A549 (cell line): ENCODE measurements around the gene DYSF. TPM values are rescaled to one million over a fixed set of nuclear protein-coding genes. Genes with fewer than 3 reads are reported as not detected.
"Not testable (repeated sequence)": the region's sequence is repeated elsewhere in the genome, so short reads cannot be mapped to it uniquely, and the experiment has no call there.

Experiments used
- ATAC-seq, 2 experiments: fragments of 200-7000 bp in 1 of 2; fragments of >200 bp in 1 of 2; cut with Nextera tagmentation in 1 of 2; cut with Tn5 transposase in 1 of 2; 3 replicates each; pipeline versions ENCODE4 v1.8.0 to v1.9.1; 2018 to 2020; ENCODE audit warnings: mild to moderate bottlenecking in 1 of 2, moderate library complexity in 1 of 2
- CTCF ChIA-PET: fragments of 300-600 bp; sonication (Branson Sonifier 250); formaldehyde crosslinking; extraction: SDS; loops from one replicate; lab custom pipeline; 2021; ENCODE audit warnings: antibody characterized with exemption, inconsistent platforms; lab: Yijun Ruan, JAX
- POLR2A ChIA-PET: fragments of 350-600 bp; formaldehyde crosslinking; extraction: SDS; loops from one replicate; lab custom pipeline; 2021; ENCODE audit warnings: antibody characterized with exemption, inconsistent platforms; lab: Yijun Ruan, JAX
- DNase-seq, 2 experiments: peaks; one replicate each; pipeline versions ENCODE4 v3.0.0 to v3.0.0-alpha.2; 2011 to 2016; ENCODE audit warnings: low read depth in 1 of 2, low spot score in 1 of 2
- FAIRE-seq: peaks from 2 replicates; lab custom pipeline; 2011; peaks lifted over from hg19 to GRCh38; lab: Jason Lieb, UNC
- H3K27ac ChIP-seq, 2 experiments: fragments of >200 bp; sonication (Bioruptor Twin); formaldehyde crosslinking; 3 replicates each; pipeline ENCODE4 v1.5.1; 2016 to 2017
- H3K4me1 ChIP-seq: fragments of >200 bp; sonication (Bioruptor Twin); formaldehyde crosslinking; 3 replicates; pipeline ENCODE4 v1.6.1; 2016
- H3K4me2 ChIP-seq: fragments of >200 bp; sonication (Bioruptor Twin); formaldehyde crosslinking; 3 replicates; pipeline ENCODE4 v1.6.1; 2016
- H3K4me3 ChIP-seq: fragments of >200 bp; sonication (Bioruptor Twin); formaldehyde crosslinking; 3 replicates; pipeline ENCODE4 v1.5.1; 2016
- H3K9me3 ChIP-seq: fragments of >200 bp; sonication (Bioruptor Twin); formaldehyde crosslinking; 3 replicates; pipeline ENCODE4 v1.6.1; 2016
- CHD2 ChIP-seq: fragments of 150-350 bp; IDR thresholded peaks from 2 replicates; pipeline ENCODE4 v1.6.1; 2014; ENCODE audit warnings: low read length; ENCODE audit not compliant: partially characterized antibody
- CHD4 ChIP-seq: fragments of 200-600 bp; sonication (generic); IDR thresholded peaks from 2 replicates; pipeline ENCODE4 v1.6.1; 2016; ENCODE audit warnings: antibody characterized with exemption, mild to moderate bottlenecking, borderline replicate concordance
- FOSB ChIP-seq: fragments of 250-450 bp; sonication (Bioruptor Pico); IDR thresholded peaks from 2 replicates; pipeline ENCODE4 v1.5.0; 2020; ENCODE audit warnings: mild to moderate bottlenecking, moderate library complexity
- FOSL2 ChIP-seq, 2 experiments: fragments of 450-650 bp in 1 of 2; fragments of >200 bp in 1 of 2; sonication (Bioruptor Twin) in 1 of 2; formaldehyde crosslinking; IDR thresholded peaks; 2 replicates each; pipeline versions ENCODE4 v1.5.0 to v1.6.1; 2016 to 2020; ENCODE audit warnings: mild to moderate bottlenecking in 1 of 2, moderate library complexity in 1 of 2
- FOXS1 ChIP-seq: fragments of 250-450 bp; sonication (Bioruptor Pico); IDR thresholded peaks from 2 replicates; pipeline ENCODE4 v1.5.0; 2020; ENCODE audit warnings: mild to moderate bottlenecking, moderate library complexity
- HOXA7 ChIP-seq: fragments of 250-450 bp; sonication (Bioruptor Pico); IDR thresholded peaks from 2 replicates; pipeline ENCODE4 v1.5.0; 2020; ENCODE audit warnings: mild to moderate bottlenecking, moderate library complexity
- HOXB13 ChIP-seq: fragments of 250-450 bp; sonication (Bioruptor Pico); IDR thresholded peaks from 2 replicates; pipeline ENCODE4 v1.5.0; 2020; ENCODE audit warnings: low read depth, mild to moderate bottlenecking, moderate library complexity
- HOXB5 ChIP-seq: fragments of 250-450 bp; sonication (Bioruptor Pico); IDR thresholded peaks from 2 replicates; pipeline ENCODE4 v1.5.0; 2020; ENCODE audit warnings: mild to moderate bottlenecking, moderate library complexity
- JUN ChIP-seq, 2 experiments: fragments of >200 bp; sonication (Bioruptor Twin); formaldehyde crosslinking; IDR thresholded peaks; 2 replicates in 1 of 2; 3 replicates in 1 of 2; pipeline ENCODE4 v1.6.1; 2016 to 2017
- KDM5A ChIP-seq: fragments of 200-600 bp; sonication (generic); IDR thresholded peaks from 2 replicates; pipeline ENCODE4 v1.6.1; 2016; ENCODE audit warnings: antibody characterized with exemption, mild to moderate bottlenecking
- NPAS2 ChIP-seq: fragments of 250-450 bp; sonication (Bioruptor Pico); IDR thresholded peaks from 2 replicates; pipeline ENCODE4 v1.8.0; 2022; ENCODE audit warnings: mild to moderate bottlenecking, moderate library complexity, borderline replicate concordance
- PHF8 ChIP-seq: fragments of 200-600 bp; sonication (generic); IDR thresholded peaks from 2 replicates; pipeline ENCODE4 v1.6.1; 2016; ENCODE audit warnings: low read depth, mild to moderate bottlenecking, antibody characterized with exemption, moderate library complexity, borderline replicate concordance
- POLR2A ChIP-seq: IDR thresholded peaks from 2 replicates; pipeline ENCODE4 v1.6.1; 2012; ENCODE audit warnings: mild to moderate bottlenecking, low read length
- RAD21 ChIP-seq, 2 experiments: fragments of >200 bp in 1 of 2; sonication (Bioruptor Twin) in 1 of 2; formaldehyde crosslinking in 1 of 2; IDR thresholded peaks in 1 of 2; conservative IDR thresholded peaks in 1 of 2; 2 replicates in 1 of 2; 3 replicates in 1 of 2; pipeline ENCODE4 v1.6.1; 2012 to 2018; ENCODE audit warnings: inconsistent platforms in 1 of 2
- RARB ChIP-seq: fragments of 250-450 bp; sonication (Bioruptor Pico); IDR thresholded peaks from 2 replicates; pipeline ENCODE4 v1.8.0; 2021; ENCODE audit warnings: mild to moderate bottlenecking, moderate library complexity
- RFX5 ChIP-seq: fragments of 450-650 bp; IDR thresholded peaks from 2 replicates; pipeline ENCODE4 v1.7.1; 2014; ENCODE audit warnings: antibody characterized with exemption, mild to moderate bottlenecking, moderate library complexity
- WGBS: methylation state at CpG from one replicate; pipeline ENCODE4 v1.1.6; 2017; ENCODE audit errors: missing lambda C conversion rate; 5-methylcytosine and 5-hydroxymethylcytosine counted together
- polyA plus RNA-seq, 4 experiments: library from polyadenylated mRNA; depleted of rRNA in 3 of 4; stranded (reverse); fragments of >200 nt; fragmentation: RNase III in 1 of 4; extraction: RNeasy Plus Mini Kit Qiagen cat#74134 plus additional on column Dnase treatment in 1 of 4; gene quantifications; 2 replicates in 3 of 4; 3 replicates in 1 of 4; pipeline ENCODE4 v1.2.3, GENCODE V29; 2011 to 2017
- TF ChIP-seq, protein P1 (sequence below): fragments of 150-350 bp; IDR thresholded peaks from 2 replicates; pipeline ENCODE4 v1.6.1; 2014; ENCODE audit warnings: low read depth, mild to moderate bottlenecking, low read length
- TF ChIP-seq, protein P2 (sequence below): fragments of 250-450 bp; sonication (Bioruptor Pico); IDR thresholded peaks from 2 replicates; pipeline ENCODE4 v1.5.0; 2020; ENCODE audit warnings: low read depth, mild to moderate bottlenecking, moderate library complexity
- TF ChIP-seq, protein P3 (sequence below): fragments of 450-650 bp; IDR thresholded peaks from 2 replicates; pipeline ENCODE4 v1.6.1; 2014; ENCODE audit warnings: antibody characterized with exemption

The DYSF gene
- polyA plus RNA-seq, 2 of the 4 experiments (the other 2 are of a cell fraction): 0.36 to 0.98 TPM

DNA sequence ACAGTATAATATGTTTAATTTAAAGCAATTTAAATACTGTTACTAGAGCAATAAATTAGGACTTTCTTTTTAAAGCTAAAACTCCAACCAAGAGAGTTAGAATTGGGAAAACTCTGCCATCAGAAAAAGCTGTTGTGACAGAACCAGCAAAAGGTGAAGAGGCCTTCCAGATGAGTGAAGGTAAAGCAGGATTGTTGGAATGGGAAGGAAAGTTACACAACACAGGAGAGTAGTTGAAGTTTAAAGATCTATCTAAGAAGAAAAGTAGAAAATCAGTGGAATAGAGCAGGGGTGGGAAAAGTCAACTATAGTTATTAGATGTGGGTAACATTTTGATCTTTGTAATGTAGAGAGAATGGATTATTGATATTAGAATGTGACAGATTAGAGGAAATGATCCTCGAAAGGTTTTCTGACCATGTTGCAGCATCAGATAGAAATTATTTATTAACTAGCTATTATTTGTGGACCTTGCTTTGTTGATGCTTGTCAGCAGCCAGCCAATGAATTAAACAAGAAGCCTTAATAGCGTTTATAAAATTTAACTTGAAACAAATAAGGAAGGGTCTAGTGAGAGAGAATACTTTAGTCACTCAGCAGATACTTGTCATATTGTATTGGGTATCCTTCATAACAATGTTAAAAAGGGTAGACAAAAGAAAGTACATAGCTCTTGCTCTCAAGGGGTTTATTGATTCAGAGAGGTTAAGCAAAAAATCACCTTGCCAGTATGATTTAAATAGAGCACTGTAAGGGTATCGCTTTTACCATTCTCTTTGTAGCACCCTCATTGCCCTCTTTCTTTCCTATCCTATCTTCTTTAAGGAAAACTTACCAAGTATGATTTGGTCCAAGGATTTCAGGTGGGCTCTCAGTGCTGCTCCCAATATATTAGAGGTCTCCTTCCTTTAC, 24.6 kb upstream of the DYSF start (continued):
- TF ChIP-seq, protein P1, sequence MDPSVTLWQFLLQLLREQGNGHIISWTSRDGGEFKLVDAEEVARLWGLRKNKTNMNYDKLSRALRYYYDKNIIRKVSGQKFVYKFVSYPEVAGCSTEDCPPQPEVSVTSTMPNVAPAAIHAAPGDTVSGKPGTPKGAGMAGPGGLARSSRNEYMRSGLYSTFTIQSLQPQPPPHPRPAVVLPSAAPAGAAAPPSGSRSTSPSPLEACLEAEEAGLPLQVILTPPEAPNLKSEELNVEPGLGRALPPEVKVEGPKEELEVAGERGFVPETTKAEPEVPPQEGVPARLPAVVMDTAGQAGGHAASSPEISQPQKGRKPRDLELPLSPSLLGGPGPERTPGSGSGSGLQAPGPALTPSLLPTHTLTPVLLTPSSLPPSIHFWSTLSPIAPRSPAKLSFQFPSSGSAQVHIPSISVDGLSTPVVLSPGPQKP: no peak

DNA sequence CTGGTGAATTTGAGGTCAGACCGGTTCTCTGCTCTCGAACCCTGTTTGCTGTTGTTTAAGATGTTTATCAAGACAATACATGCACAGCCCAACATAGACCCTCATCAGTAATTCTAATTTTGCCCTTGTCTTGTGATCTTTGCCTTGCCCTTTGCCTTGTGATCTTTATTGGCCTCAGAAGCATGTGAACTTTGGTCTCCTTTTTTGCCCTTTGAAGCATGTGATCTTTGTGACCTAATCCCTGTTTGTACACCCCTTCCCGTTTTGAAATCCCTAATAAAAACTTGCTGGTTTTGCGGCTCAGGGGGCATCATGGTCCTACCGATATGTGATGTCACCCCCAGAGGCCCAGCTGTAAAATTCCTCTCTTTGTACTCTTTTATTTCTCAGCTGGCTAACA, 8.2 kb upstream of the DYSF start:
- POLR2A ChIA-PET, FAIRE-seq, ATAC-seq, H3K27ac ChIP-seq, H3K4me1 ChIP-seq, H3K4me2 ChIP-seq, H3K9me3 ChIP-seq, DNase-seq, H3K4me3 ChIP-seq: not testable (repeated sequence)
- CTCF ChIA-PET: interaction anchor here (1.9 to 9.2 kb wide), 3 partner anchors 10 to 64 kb away, joined by 7 to 95 read pairs (median 16); no protein-coding TSS in a partner anchor
- WGBS: 81% methylated on average over 5 of the region's 5 CpGs

DNA sequence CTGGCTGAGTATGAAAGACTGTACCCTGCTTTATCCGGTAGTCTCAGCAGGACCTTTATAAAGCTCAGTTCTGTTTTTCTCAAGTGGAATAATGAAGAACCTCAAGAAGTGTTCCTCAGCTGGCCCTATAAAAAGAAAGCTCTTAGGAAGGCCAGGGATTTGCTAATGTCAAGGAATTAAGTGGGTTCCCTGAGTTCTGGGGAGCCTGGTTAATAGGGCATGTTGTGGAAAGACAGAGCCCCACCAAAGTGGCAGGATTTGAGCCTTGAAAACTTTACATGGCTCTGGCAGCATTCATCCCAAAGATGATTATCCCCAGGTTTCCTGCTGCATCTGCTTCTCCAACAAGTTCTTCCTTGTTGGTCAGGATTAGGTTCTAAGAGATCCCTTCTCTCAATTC, 6.9 kb upstream of the DYSF start:
- DNase-seq (no peak), ATAC-seq (no peak), FAIRE-seq (no peak)
- ChIA-PET POLR2A (no interaction called here), CTCF (interaction anchor here (1.1 to 9.2 kb wide), 7 partner anchors 8 to 223 kb away, joined by 3 to 95 read pairs (median 5); no protein-coding TSS in a partner anchor)
- Histone ChIP-seq H3K4me2 (no peak overlapping the region), H3K9me3 (no peaks in the 10 kb centered on the region), H3K4me1 (no peaks in the 10 kb centered on the region), H3K4me3 (no peak overlapping the region), H3K27ac (no peak overlapping the region)
- WGBS: 90% methylated on average over 1 of the region's 1 CpG
- TF ChIP-seq HOXB5 (CRISPR knock-in tag) (no peak), FOSB (CRISPR knock-in tag) (no peak), POLR2A (no peak), RARB (CRISPR knock-in tag) (no peak), PHF8 (no peak), NPAS2 (CRISPR knock-in tag) (no peak), CHD4 (no peak), HOXA7 (no peak), CHD2 (no peak), JUN (IDR thresholded peaks at IDR 0.05) (no peak), FOXS1 (no peak), FOSL2 (IDR thresholded peaks at IDR 0.05) (no peak), FOSL2 (CRISPR knock-in tag; IDR thresholded peaks at IDR 0.05) (no peak), HOXB13 (CRISPR knock-in tag) (no peak), RFX5 (no peak), RAD21 (conservative IDR thresholded peaks at IDR 0.05 in 1 of 2, IDR thresholded peaks at IDR 0.05 in 1 of 2) (no peak), KDM5A (no peak)
- TF ChIP-seq, protein P2, sequence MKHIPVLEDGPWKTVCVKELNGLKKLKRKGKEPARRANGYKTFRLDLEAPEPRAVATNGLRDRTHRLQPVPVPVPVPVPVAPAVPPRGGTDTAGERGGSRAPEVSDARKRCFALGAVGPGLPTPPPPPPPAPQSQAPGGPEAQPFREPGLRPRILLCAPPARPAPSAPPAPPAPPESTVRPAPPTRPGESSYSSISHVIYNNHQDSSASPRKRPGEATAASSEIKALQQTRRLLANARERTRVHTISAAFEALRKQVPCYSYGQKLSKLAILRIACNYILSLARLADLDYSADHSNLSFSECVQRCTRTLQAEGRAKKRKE (CRISPR knock-in tag): no peak
- TF ChIP-seq, protein P3, sequence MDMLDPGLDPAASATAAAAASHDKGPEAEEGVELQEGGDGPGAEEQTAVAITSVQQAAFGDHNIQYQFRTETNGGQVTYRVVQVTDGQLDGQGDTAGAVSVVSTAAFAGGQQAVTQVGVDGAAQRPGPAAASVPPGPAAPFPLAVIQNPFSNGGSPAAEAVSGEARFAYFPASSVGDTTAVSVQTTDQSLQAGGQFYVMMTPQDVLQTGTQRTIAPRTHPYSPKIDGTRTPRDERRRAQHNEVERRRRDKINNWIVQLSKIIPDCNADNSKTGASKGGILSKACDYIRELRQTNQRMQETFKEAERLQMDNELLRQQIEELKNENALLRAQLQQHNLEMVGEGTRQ: no peak
